ENCODE measurements around the gene ETNK2.

- TF ChIP-seq EZH2 (IDR thresholded peaks at IDR 0.05; ENCODE audit: insufficient read depth, low read length) (no peak), CTCF (IDR thresholded peaks at IDR 0.05; ENCODE audit: insufficient read depth, low read depth, low read length) (no peak)
Observed at GRCh38 chr1:204154568-204155255, 2.9 kb upstream of the ETNK2 start.
